T-helper 9 cell (primary cell): ENCODE data around the gene MVD.

Experiments used
- DNase-seq: peaks from one replicate; pipeline ENCODE4 v3.0.0-alpha.2; 2020

The MVD gene

GRCh38 chr16:88639231-88640038 lies 23.5 kb downstream of the MVD start:
- no peak for DNase-seq

DNA sequence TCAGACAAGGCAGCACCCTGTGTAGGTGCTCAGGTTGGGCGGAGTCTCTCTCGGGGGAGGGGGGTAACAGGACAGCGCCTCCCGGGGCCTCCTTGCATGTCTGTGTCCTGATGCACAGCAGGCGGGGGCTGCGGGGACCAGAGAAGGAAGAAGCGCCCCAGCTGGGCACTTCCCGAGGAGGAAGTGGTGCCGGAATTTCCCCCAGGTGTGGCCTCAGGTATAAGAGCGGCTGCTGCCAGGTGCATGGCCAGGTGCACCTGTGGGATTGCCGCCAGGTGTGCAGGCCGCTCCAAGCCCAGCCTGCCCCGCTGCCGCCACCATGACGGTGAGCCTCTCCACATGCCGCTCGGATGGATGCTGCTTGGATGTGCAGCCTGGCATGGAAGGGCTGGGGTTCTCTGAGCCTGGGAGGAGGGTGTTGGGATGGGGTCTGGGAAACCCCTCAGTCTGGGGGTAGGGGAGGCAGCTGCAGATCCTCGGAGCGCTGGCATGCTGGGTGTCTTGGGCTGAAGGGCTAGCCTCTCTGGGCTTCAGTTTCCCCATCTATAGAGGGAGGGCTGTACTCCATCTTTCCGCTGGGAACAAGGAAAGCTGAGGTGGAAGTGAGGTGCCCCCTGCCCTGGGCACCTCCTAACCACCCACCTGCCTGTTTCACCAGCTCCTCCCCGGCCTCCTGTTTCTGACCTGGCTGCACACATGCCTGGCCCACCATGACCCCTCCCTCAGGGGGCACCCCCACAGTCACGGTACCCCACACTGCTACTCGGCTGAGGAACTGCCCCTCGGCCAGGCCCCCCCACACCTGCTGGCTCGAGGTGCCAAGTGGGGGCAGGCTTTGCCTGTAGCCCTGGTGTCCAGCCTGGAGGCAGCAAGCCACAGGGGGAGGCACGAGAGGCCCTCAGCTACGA lies 24.3 kb downstream of the MVD start, which contains the start of gene IL17C:
Gene IL17C, plus strand, starts transcription at position 250 of the 908 bp plus-strand sequence. Its CDS starts 70 bp downstream, at position 320.
- no peak for DNase-seq

DNA sequence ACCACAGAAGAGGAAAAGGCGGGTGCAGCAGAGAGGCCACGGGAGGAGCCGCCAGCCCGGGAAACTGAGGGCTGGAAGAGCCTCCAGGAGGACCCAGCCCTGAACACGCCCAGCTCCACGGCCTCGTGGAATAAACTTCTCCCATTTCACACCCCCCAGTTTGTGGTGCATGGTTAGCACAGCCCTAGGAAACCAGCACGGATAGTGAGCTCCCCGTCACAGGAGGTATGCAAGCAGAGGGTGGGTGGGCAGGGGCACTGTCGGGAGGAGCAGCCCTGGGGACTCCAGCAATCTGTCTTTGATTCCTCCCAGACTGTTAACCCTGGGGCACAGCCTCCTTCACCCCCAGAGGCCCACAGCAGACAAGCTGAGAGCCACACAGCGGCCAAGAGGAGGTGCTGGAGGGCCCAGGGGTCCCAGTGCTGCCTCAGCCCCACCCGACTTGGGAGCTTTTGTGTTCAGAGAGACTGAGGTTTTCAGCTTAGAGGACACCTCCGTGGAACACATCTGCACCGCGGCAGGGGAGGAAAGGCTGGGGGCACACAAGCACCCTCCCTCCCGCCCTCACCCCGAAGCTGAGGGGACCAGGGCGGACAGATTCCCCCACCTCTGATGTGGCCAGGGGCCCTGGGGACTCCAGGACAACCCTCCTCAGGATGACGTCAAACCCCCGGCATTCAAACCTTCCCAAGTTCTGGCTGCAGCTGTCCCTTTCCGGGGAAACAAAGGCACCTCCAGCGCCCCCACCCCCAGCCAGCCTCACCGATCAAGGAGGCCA lies 26.2 kb downstream of the MVD start:
- DNase-seq = no peak

- no peak for DNase-seq
Observed at GRCh38 chr16:88635671-88636319, 27.1 kb downstream of the MVD start.

DNA sequence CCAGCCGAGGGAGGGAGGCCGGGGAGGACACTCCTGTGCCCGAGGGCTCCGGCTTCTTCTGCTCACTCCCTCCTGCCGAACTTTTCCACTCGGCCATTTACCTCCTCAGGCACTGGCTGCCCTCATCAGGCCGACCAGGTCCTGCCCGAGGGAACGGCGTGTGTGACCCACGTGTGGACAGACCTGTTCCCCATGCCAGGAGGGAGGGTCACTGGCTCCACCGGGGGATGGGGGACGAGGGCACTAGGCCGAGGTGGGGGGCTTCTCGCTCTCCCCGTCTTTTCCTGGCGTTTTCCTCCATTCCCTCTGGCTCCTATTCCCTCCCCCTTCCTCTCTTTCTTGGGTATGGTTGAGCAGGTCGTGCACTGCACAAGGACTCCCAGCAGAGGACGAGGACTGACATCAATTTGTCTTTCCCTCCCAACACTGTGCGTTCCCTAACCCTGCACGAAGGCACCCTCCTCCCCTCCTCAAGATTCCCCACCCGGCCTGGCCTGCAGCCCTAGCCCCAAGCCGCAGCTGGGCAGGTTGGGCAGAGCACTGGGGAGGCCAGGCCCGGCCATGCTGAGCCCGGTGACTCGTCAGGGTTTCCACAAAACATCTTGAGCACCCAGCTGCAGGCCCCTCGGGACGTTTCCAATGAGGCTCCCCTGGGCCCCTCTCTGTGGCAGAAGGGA lies 27.8 kb downstream of the MVD start:
- no peak for DNase-seq

DNA sequence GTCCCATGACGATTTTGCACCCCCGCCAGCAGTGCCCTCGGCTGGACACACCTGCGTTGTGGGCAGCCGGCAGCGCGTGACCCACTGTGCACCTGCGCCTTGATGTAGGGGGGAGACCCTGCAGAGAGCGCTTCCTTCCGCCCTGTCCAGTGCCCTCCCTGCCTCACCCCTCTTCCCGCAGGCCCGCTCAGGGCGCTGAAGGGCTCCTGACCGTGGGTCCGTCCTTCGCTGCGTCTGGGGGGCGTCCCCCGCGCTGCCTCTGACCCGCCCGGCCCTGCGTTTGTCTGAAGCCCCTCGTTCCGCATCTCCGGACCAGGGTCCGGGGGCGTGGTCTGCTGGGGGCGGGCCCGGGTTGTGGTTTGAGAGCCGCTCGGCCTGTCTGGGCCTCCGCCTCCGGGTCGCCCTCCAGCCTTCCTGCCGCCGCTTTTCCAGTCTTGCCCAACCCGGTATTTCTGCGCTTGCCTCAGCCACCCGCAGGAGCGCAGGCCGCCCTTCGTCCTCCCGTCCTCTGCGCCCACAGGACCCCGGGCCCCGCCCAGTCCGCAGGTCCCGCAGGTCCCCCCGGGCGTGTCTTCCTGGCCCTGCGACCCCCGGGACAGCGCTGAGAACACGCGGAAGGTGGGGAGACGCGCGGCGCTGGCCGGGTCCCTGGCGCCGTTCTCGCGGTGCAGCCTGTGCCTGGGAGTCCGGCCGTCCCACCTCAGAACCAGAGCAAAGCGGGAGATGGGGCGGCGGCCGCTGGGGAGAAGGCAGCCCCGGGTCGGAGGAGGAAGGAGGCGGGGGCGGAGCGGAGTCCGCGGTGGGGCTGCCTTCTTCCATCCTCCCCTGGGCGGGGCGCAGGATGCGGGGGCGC lies 28.5 kb downstream of the MVD start:
- DNase-seq = peak; percentile 50

DNA sequence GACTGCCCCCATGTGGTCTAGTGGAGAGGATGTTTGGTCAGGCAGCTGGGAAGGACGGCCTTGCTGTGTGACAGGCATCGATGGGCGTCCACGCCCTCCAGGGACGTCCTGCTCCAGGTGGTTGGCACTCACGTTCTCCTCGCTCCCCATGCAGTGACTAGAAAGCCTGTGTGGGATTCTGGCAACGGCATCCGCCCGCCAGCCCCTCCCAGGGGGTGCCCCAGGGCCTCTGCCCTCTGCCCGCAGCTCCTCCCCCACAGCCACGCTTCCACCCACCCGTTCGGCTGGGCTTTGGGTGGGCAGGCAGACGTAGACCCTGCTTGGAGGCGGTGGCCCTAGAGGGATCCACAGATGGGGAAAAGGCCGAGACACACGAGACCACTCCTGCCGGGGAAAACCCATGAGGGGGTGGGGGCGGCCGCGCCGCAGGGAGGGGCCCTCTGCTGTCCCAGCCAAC lies 29.2 kb downstream of the MVD start:
- peak; percentile 53 for DNase-seq

- no peak for DNase-seq
Observed at GRCh38 chr16:88632587-88632930, 30.3 kb downstream of the MVD start.

DNA sequence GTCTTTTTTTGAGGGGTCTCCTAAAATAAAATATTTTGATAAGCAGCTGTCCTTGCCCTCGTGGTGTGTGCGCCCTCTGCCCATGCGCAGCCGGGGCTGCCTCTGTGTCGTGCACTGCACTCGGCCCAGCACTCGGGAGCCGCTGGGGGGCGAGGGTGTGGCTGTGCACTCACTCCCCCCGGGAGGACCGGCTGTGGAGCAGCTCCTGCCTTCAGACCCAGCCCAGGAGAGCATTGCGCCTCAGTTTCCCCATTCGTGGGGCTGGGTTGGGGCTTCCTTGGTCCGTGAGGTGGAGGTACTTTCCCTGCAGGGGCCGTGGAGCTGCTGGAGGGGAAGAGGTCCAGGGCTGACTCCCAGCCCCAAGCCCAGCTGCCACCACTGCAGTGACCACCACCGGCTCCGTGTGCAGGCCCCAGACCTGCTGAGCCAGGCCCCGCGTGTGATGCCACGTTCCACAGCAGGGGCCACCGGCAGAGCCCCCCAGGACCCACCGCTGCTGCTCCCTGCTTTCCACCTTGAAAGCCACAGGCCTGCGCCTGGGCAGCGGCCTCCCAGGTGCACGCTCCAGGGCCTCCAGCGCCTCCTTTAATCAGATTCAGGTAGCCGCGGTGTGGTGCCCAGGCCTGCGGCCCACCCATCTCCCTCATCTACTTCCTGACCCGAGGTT lies 30.8 kb downstream of the MVD start:
- DNase-seq = no peak

DNA sequence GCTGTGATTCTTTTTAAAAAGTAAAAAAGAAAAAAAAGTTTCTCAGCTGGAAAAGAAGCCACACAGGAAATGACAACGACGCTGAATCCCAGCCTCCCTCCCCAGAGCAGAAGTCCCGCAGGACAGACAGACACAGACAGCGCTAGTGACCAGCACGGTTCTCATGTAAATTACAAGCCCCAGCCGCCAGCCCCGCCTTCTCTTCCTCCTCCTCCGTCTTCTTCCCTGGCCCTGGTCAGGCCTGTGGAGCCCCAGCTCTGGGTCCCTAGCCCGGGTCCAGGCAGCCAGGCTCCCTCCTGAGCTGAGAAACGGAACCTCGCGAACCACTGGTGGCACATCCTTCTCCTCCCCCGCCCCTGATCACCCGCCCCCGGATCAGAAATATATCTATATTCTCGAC lies 31.5 kb downstream of the MVD start:
- no peak for DNase-seq

- no peak for DNase-seq
Observed at GRCh38 chr16:88630941-88631340, 31.9 kb downstream of the MVD start.

- DNase-seq = no peak
Observed at GRCh38 chr16:88630433-88630832, 32.5 kb downstream of the MVD start.

DNA sequence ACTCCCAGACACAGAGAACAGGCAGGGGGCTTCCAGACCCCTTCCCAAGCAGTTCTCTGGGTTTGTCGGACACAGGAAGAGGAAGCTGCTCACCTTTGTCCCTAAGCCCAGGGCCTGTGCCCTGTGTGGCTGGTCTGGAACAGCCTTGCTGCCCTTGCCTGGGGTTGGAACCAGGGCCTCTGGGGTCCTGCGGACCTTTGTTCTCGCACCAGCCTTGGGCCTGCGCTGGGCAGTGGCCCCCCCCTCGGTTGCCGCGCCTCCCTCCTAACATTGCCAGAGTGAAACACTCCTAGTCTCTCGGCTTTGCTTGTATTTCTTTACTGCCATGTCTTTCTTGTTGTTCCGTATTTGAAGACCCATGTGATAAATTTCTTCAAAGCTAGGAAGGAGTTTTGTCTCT lies 33.1 kb downstream of the MVD start:
- DNase-seq = no peak

GRCh38 chr16:88628512-88628974 lies 34.3 kb downstream of the MVD start:
- no peak for DNase-seq

DNA sequence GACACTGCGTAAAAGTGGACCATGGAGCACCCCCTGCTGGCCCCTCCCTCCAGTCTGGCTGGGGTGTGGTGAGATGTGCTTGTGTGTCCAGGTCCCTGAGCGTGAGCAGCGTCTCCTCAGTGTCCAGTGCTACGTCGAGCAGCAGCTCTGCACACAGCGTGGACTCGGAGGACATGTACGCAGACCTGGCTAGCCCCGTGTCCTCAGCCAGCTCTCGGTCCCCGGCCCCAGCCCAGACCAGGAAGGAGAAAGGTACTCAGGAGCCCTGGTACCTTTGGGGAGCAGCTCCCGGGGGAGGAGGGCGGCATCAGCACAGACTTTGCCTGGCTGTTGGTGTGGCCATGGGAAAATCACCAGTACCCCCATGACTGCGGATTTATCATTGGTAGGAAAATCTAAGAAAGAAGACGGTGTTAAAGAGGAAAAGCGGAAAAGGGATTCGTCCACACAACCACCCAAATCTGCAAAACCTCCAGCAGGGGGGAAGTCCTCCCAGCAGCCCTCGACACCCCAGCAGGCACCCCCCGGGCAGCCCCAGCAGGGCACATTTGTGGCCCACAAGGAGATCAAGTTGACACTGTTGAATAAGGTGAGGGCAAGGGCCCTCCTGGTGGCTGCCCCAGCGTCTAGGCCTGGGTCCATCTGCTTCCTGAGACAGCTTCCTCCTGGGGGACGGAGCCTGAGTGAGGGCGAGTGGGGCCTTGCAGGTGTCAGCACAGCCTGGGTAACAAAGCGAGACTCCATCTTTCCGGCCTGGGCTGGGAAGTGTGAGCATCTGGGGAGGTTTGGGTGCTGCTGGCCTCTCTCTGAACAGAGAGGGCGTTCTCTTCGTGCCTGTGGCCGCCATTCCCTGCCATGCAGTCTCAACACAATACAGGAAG lies 35.1 kb downstream of the MVD start:
- no peak for DNase-seq

DNA sequence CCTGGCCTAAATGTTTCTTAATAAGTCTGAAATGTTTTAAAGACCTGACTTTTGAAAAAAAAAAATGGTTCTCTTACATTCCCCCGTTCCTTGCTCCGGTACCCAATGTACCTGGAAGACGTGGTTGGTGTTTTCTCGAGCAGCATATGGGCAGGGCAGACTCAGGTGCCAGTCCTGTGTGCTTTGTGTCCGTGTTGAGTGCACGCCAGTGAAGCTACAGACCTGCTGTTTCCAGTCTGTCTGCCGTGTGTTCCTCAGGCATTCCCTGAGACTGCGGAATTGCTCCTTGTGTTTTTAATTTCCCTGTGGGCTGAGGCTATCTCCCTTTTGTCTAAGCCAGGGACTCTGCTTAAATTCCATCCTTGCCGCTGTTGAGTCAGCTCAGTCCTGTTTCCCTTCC lies 36.2 kb downstream of the MVD start:
- DNase-seq = no peak

DNA sequence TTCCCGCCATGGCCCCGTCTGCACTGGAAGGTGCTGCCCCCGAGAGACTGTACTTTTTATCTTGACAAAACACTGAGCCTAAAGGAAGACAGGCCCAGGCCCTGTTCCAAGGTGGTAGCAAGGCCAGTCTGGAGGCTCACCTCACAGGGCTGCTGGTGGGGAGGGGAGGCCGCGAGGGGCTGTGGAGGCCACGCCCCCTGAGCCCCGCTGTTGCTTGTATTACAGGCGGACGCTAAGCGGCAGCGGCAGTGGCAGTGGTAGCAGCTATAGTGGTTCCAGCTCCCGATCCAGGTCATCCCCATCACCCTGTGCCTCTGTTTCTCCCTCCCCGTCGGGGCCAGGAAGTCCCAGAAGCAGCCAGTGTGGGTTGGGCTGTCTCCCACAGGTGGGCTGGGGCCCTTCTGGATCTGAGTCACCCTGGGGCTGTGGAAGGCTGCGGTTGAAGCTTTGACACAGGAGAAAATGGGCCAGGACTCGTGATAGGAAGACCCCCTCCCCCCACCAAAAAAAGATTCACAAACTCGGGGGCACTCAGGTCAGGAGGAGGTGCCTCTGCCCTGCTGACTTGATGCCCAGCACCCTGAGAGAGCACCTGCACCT lies 37.8 kb downstream of the MVD start:
- DNase-seq = no peak

GRCh38 chr16:88624481-88624880 lies 38.4 kb downstream of the MVD start:
- DNase-seq = no peak

DNA sequence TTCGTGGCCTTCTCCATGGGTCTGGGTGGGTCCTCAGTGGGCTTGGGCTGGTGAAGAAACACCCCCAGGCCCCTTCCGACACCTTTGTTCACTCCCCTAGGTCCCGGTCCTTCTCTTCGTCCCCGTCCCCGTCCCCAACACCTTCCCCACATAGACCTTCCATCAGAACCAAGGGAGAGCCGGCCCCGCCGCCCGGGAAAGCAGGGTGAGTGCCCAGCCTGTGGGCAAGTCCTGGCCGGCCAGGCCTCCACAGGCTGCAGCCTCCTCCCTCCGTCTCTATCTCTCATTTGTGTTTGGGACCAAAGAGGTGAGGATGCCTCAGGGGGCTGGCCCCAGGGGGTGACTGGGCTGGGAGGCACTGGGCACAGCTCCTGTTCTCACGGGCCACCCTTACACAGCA lies 39.0 kb downstream of the MVD start:
- no peak for DNase-seq
